MCF 10A (cell line): ENCODE measurements around the gene LRRFIP1. TPM values are rescaled to one million over a fixed set of nuclear protein-coding genes. Genes with fewer than 3 reads are reported as not detected.

Experiments used
- BruUV-seq: library from RNA; stranded (reverse); fragments of 400-500 nt; replicated peaks from 2 replicates; lab custom pipeline; 2021; lab: Mats Ljungman, UMichigan
- CTCF ChIA-PET: fragments of 300-600 bp; sonication (Branson Sonifier 250); formaldehyde crosslinking; extraction: SDS; loops from one replicate; lab custom pipeline; 2021; ENCODE audit warnings: antibody characterized with exemption, inconsistent platforms; lab: Yijun Ruan, JAX
- POLR2A ChIA-PET: fragments of 300-600, 350-650 bp; sonication (Branson Sonifier 250); formaldehyde crosslinking; extraction: SDS; loops from one replicate; lab custom pipeline; 2020; ENCODE audit warnings: antibody characterized with exemption, inconsistent platforms; lab: Yijun Ruan, JAX
- DNase-seq: peaks from one replicate; pipeline ENCODE4 v3.0.0-alpha.2; 2018; ENCODE audit not compliant: unreplicated experiment
- H3K27ac Mint-ChIP-seq: one replicate; pipeline ENCODE4 v1.8.0; 2022; ENCODE audit warnings: mild to moderate bottlenecking, low read depth, mixed read lengths; ENCODE audit not compliant: unreplicated experiment
- H3K27me3 Mint-ChIP-seq: one replicate; pipeline ENCODE4 v1.8.0; 2022; ENCODE audit warnings: mixed read lengths; ENCODE audit not compliant: insufficient read depth, unreplicated experiment
- H3K36me3 Mint-ChIP-seq: one replicate; pipeline ENCODE4 v1.8.0; 2022; ENCODE audit warnings: mild to moderate bottlenecking, moderate library complexity, mixed read lengths; ENCODE audit not compliant: insufficient read depth, unreplicated experiment
- H3K4me1 Mint-ChIP-seq: one replicate; pipeline ENCODE4 v1.8.0; 2022; ENCODE audit warnings: mixed read lengths; ENCODE audit not compliant: insufficient read depth, unreplicated experiment
- H3K4me3 Mint-ChIP-seq: one replicate; pipeline ENCODE4 v1.8.0; 2022; ENCODE audit warnings: mild to moderate bottlenecking, moderate library complexity, mixed read lengths; ENCODE audit not compliant: unreplicated experiment
- H3K9me3 Mint-ChIP-seq: one replicate; pipeline ENCODE4 v1.8.0; 2022; ENCODE audit warnings: mixed read lengths; ENCODE audit not compliant: unreplicated experiment
- intact Hi-C: fragments of 100-400 bp; cut with micrococcal nuclease; formaldehyde crosslinking; loops from 2 replicates; pipeline ENCODE4 v1.14.1; 2022
- total RNA-seq: library from RNA; stranded (reverse); gene quantifications from 2 replicates; pipeline ENCODE4 v1.2.3, GENCODE V29; 2022
- TF ChIP-seq, protein P1 (sequence below): fragments of 200-600 bp; IDR thresholded peaks from one replicate; pipeline ENCODE4 v1.8.0; 2022; ENCODE audit warnings: antibody characterized with exemption, mild to moderate bottlenecking; ENCODE audit not compliant: unreplicated experiment

LRRFIP1 gene
- total RNA-seq, 1 experiment from 2014 or later: 197 TPM

- POLR2A ChIA-PET: interaction anchor here (0.6 kb wide), 1 partner anchor 190 kb away, joined by 3 read pairs; no protein-coding TSS in a partner anchor
- no peaks in the 10 kb centered on the region for H3K4me1 Mint-ChIP-seq
- no TSS peak for BruUV-seq
- no peak for DNase-seq
- no peak overlapping the region for H3K27ac Mint-ChIP-seq
- H3K9me3 Mint-ChIP-seq: no peaks in the 10 kb centered on the region
- H3K36me3 Mint-ChIP-seq: peaks cover 6% of the 10 kb centered on the region
- H3K4me3 Mint-ChIP-seq: no peak overlapping the region
- intact Hi-C loops: no loop called here
- TF ChIP-seq, protein P1, sequence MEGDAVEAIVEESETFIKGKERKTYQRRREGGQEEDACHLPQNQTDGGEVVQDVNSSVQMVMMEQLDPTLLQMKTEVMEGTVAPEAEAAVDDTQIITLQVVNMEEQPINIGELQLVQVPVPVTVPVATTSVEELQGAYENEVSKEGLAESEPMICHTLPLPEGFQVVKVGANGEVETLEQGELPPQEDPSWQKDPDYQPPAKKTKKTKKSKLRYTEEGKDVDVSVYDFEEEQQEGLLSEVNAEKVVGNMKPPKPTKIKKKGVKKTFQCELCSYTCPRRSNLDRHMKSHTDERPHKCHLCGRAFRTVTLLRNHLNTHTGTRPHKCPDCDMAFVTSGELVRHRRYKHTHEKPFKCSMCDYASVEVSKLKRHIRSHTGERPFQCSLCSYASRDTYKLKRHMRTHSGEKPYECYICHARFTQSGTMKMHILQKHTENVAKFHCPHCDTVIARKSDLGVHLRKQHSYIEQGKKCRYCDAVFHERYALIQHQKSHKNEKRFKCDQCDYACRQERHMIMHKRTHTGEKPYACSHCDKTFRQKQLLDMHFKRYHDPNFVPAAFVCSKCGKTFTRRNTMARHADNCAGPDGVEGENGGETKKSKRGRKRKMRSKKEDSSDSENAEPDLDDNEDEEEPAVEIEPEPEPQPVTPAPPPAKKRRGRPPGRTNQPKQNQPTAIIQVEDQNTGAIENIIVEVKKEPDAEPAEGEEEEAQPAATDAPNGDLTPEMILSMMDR: no peak
- CTCF ChIA-PET: no interaction called here
- peaks cover 26% of the 10 kb centered on the region for H3K27me3 Mint-ChIP-seq
Observed at GRCh38 chr2:237630216-237631000, 3.0 kb downstream of the LRRFIP1 start.

GRCh38 chr2:237631007-237631785, 3.8 kb downstream of the LRRFIP1 start:
- ChIA-PET CTCF (no interaction called here), POLR2A (no interaction called here)
- peaks cover 20% of the 10 kb centered on the region for H3K27me3 Mint-ChIP-seq
- peaks cover 6% of the 10 kb centered on the region for H3K36me3 Mint-ChIP-seq
- no peaks in the 10 kb centered on the region for H3K4me1 Mint-ChIP-seq
- no peaks in the 10 kb centered on the region for H3K9me3 Mint-ChIP-seq
- DNase-seq: no peak
- no peak overlapping the region for H3K27ac Mint-ChIP-seq
- TF ChIP-seq, protein P1: no peak
- intact Hi-C loops: no loop called here
- no TSS peak for BruUV-seq
- no peak overlapping the region for H3K4me3 Mint-ChIP-seq

- no TSS peak for BruUV-seq
- TF ChIP-seq, protein P1: no peak
Observed at GRCh38 chr2:237631801-237632585, 4.6 kb downstream of the LRRFIP1 start.

More at GRCh38 chr2:237631801-237632585, 4.6 kb downstream of the LRRFIP1 start:
- Mint-ChIP-seq H3K4me1 (no peaks in the 10 kb centered on the region), H3K27me3 (peaks cover 20% of the 10 kb centered on the region), H3K4me3 (no peak overlapping the region), H3K27ac (no peak overlapping the region), H3K36me3 (peaks cover 6% of the 10 kb centered on the region), H3K9me3 (no peaks in the 10 kb centered on the region)
- intact Hi-C loops: no loop called here
- ChIA-PET CTCF (interaction anchor here (0.7 kb wide), 1 partner anchor 53 kb away, joined by 3 read pairs; no protein-coding TSS in a partner anchor), POLR2A (no interaction called here)
- no peak for DNase-seq
